ENCODE results near the gene CDX1. TPM values are rescaled to one million over a fixed set of nuclear protein-coding genes. Genes with fewer than 3 reads are reported as not detected.

CDX1 gene
- total and polyA plus RNA-seq, 3 experiments from 2014 or later, result not detected

DNA sequence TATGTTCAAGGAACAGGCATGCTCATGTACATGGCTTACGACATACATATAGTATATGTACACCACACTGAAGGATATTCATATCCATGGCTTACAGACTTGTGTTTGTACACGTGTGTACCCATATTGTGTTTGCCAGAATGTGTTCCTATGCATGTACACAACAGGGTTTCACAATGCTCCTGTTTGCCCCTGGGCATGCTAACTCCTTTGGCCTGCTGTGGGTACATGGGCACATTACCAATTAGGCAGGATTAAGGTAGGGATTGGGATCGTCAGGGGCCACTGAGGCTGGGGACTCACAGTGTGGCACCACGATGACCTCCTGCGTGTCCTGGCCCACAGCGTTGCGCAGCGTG is 37.1 kb upstream of the CDX1 start:
- H3K36me3 ChIP-seq (ENCODE audit: insufficient read depth, low read length), result no peaks in the 10 kb centered on the region
- H3K9me3 ChIP-seq (ENCODE audit: low read length), result no peaks in the 10 kb centered on the region
- no peak overlapping the region for H3K27ac ChIP-seq (ENCODE audit: low read depth, low read length)
- ChIA-PET CTCF (interaction anchor here (1.2 kb wide), 1 partner anchor 9 kb away, joined by 3 read pairs; no protein-coding TSS in a partner anchor), POLR2A (no interaction called here)
- no peak for DNase-seq
- no peak overlapping the region for H3K4me3 Mint-ChIP-seq
- H3K27me3 Mint-ChIP-seq, result peaks cover 1 to 5% of the 10 kb centered on the region in 2 donors
- no peaks in the 10 kb centered on the region for H3K27me3 ChIP-seq (ENCODE audit: insufficient read depth, low read length, poor library complexity, severe bottlenecking)
- H3K4me1 Mint-ChIP-seq, result peaks cover 4 to 8% (median 6%) of the 10 kb centered on the region in 3 donors
- no peak overlapping the region for H3K27ac Mint-ChIP-seq
- H3K4me1 ChIP-seq (ENCODE audit: insufficient read depth, low read length), result no peaks in the 10 kb centered on the region
- H3K36me3 Mint-ChIP-seq, result no peaks in the 10 kb centered on the region
- no peaks in the 10 kb centered on the region for H3K9me3 Mint-ChIP-seq
- no peak overlapping the region for H3K4me3 ChIP-seq (ENCODE audit: low read length)

DNA sequence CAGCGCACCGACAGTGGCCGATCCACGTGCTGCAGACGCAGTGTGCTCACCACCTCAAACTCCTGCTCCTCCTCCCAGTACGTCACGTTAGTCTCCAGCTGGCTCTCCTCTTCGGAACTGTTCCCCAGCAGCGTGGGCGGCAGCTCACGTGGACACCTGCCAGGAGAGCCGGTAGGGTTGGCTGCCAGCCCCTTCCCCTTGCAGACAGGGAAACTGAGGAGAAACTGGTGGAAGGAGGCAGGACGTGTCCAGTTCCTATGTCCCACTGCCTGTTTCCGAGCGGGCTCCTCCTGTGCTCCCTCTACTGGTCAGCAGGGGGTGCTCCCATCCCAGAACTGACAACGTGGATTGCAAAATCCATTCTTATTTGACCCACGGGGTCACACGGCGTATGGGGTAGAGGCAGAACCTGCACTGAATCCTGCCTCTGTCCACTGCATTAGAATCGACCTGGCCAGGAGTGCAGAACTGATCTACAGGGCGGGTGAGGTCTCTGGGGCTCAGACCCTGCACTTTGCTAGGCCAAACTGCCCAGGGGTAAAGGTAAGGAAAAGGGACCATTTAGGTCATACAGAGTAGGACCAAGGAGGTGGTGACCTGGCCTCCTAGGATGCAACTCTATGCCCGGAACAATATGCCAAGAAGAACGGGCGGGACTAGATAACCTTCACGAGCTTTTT is 36.6 kb upstream of the CDX1 start:
- peak in 4 of 5 donors; percentile 7 to 24 (median 16) for DNase-seq
- Histone ChIP-seq H3K27ac (ENCODE audit: low read depth, low read length) (no peak overlapping the region), H3K27me3 (ENCODE audit: insufficient read depth, low read length, poor library complexity, severe bottlenecking) (no peaks in the 10 kb centered on the region), H3K4me3 (ENCODE audit: low read length) (no peak overlapping the region), H3K4me1 (ENCODE audit: insufficient read depth, low read length) (no peaks in the 10 kb centered on the region), H3K9me3 (ENCODE audit: low read length) (no peaks in the 10 kb centered on the region), H3K36me3 (ENCODE audit: insufficient read depth, low read length) (no peaks in the 10 kb centered on the region)
- H3K4me1 Mint-ChIP-seq, result peaks cover 4 to 8% (median 6%) of the 10 kb centered on the region in 3 donors
- CTCF ChIA-PET, result interaction anchor here (1.2 kb wide), 1 partner anchor 8 kb away, joined by 3 read pairs; no protein-coding TSS in a partner anchor
- no peak overlapping the region for H3K27ac Mint-ChIP-seq
- no peaks in the 10 kb centered on the region for H3K9me3 Mint-ChIP-seq
- no peaks in the 10 kb centered on the region for H3K36me3 Mint-ChIP-seq
- no peak overlapping the region for H3K4me3 Mint-ChIP-seq
- POLR2A ChIA-PET, result no interaction called here
- H3K27me3 Mint-ChIP-seq, result peaks cover 1 to 7% of the 10 kb centered on the region in 2 donors

DNA sequence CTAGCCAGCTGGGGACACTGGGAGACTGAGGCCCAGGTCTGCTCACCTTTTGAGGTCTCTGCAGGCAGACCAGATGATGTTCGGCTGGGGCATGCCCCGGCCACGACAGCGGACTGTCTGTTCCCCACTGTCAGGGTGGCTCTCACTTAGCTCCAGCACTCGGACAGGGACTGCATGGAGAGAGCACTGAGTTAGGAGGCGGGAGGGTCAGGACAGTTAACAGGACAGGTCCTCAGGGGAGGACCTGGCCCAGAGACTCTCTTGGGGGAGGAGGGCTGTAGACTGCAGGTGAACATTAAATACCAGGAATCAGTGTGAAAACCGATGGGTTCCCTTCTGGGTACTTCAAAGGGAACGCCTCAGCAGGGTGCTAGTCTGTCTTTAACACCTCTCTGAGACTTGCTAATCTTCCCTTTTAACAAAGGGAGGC is 36.1 kb upstream of the CDX1 start:
- H3K36me3 ChIP-seq (ENCODE audit: insufficient read depth, low read length), result no peaks in the 10 kb centered on the region
- Mint-ChIP-seq H3K27ac (no peak overlapping the region), H3K36me3 (no peaks in the 10 kb centered on the region), H3K27me3 (peaks cover 4 to 13% of the 10 kb centered on the region in 2 donors), H3K4me1 (peaks cover 4 to 8% (median 6%) of the 10 kb centered on the region in 3 donors), H3K9me3 (no peaks in the 10 kb centered on the region), H3K4me3 (no peak overlapping the region)
- ChIA-PET CTCF (interaction anchor here (1.2 kb wide), 1 partner anchor 8 kb away, joined by 3 read pairs; no protein-coding TSS in a partner anchor), POLR2A (no interaction called here)
- no peak overlapping the region for H3K27ac ChIP-seq (ENCODE audit: low read depth, low read length)
- H3K4me3 ChIP-seq (ENCODE audit: low read length), result no peak overlapping the region
- no peak for DNase-seq
- H3K27me3 ChIP-seq (ENCODE audit: insufficient read depth, low read length, poor library complexity, severe bottlenecking), result no peaks in the 10 kb centered on the region
- no peaks in the 10 kb centered on the region for H3K9me3 ChIP-seq (ENCODE audit: low read length)
- no peaks in the 10 kb centered on the region for H3K4me1 ChIP-seq (ENCODE audit: insufficient read depth, low read length)

DNA sequence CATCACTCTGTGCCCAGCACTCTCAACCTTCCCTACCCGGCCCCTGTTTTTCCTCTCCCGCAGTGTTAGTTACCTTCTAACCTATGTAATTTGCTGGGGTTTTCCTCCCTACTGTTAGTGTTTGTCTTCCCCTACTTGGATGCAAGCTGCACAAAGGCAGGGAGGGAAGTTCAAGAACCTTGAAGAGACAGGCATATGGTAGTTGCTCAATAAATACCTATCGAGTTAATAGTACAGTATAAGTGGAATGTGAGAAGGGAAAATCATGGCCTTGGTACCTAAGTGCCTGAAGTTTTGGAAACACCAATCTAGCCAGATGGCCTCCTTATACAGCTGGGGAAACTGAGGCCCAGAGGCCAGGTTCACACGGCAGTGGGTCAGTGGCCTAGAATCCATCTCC is 35.1 kb upstream of the CDX1 start:
- no peak overlapping the region for H3K4me3 Mint-ChIP-seq
- no peaks in the 10 kb centered on the region for H3K36me3 Mint-ChIP-seq
- Histone ChIP-seq H3K36me3 (ENCODE audit: insufficient read depth, low read length) (no peaks in the 10 kb centered on the region), H3K9me3 (ENCODE audit: low read length) (no peaks in the 10 kb centered on the region), H3K27ac (ENCODE audit: low read depth, low read length) (no peak overlapping the region), H3K27me3 (ENCODE audit: insufficient read depth, low read length, poor library complexity, severe bottlenecking) (no peaks in the 10 kb centered on the region), H3K4me1 (ENCODE audit: insufficient read depth, low read length) (no peaks in the 10 kb centered on the region), H3K4me3 (ENCODE audit: low read length) (no peak overlapping the region)
- peaks cover 4 to 13% of the 10 kb centered on the region in 2 donors for H3K27me3 Mint-ChIP-seq
- H3K4me1 Mint-ChIP-seq, result peaks cover 4 to 8% (median 6%) of the 10 kb centered on the region in 3 donors
- no peak for DNase-seq
- ChIA-PET CTCF (no interaction called here), POLR2A (no interaction called here)
- H3K9me3 Mint-ChIP-seq, result no peaks in the 10 kb centered on the region
- no peak overlapping the region for H3K27ac Mint-ChIP-seq

DNA sequence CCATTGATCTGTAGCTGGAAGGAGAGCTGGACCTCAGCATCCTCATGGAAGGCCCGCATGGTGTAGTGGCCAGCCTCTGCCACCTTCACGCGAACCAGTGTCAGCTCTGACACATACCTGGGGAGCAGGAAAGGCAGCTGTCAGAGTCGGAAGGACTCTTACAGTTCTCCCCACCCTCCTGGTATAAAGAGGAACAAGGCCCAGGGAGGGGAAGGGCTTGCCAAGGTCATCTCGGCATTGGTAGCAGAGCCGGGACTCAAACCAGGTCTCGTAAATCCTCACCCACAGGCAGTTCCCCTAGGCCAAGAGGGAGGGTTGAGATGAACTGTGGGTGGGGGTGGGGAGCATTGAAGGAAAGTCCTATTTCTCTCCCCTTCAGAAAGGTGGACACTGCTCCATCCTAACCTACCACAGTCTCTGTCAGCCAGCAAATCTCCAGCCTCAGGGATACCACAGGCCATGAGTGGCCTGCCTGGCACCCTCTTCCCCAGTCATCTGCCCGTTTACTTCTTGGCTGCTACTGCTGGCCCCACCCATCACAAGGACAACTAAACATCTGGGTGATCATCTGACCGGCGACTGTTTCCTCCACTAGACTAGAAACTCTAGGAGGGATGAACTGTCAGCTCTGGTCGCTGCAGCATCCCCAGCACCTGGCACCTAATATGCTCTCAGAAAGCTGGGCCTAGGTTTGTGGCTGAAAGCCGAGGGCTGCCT is 34.4 kb upstream of the CDX1 start:
- ChIA-PET POLR2A (no interaction called here), CTCF (no interaction called here)
- no peak overlapping the region for H3K27ac Mint-ChIP-seq
- H3K9me3 Mint-ChIP-seq, result no peaks in the 10 kb centered on the region
- no peak overlapping the region for H3K4me3 Mint-ChIP-seq
- Histone ChIP-seq H3K4me3 (ENCODE audit: low read length) (no peak overlapping the region), H3K27ac (ENCODE audit: low read depth, low read length) (no peak overlapping the region), H3K36me3 (ENCODE audit: insufficient read depth, low read length) (no peaks in the 10 kb centered on the region), H3K4me1 (ENCODE audit: insufficient read depth, low read length) (no peaks in the 10 kb centered on the region), H3K9me3 (ENCODE audit: low read length) (no peaks in the 10 kb centered on the region), H3K27me3 (ENCODE audit: insufficient read depth, low read length, poor library complexity, severe bottlenecking) (no peaks in the 10 kb centered on the region)
- no peaks in the 10 kb centered on the region for H3K36me3 Mint-ChIP-seq
- H3K4me1 Mint-ChIP-seq, result peaks cover 4 to 8% (median 6%) of the 10 kb centered on the region in 3 donors
- H3K27me3 Mint-ChIP-seq, result peaks cover 7 to 13% of the 10 kb centered on the region in 2 donors
- DNase-seq, result no peak

DNA sequence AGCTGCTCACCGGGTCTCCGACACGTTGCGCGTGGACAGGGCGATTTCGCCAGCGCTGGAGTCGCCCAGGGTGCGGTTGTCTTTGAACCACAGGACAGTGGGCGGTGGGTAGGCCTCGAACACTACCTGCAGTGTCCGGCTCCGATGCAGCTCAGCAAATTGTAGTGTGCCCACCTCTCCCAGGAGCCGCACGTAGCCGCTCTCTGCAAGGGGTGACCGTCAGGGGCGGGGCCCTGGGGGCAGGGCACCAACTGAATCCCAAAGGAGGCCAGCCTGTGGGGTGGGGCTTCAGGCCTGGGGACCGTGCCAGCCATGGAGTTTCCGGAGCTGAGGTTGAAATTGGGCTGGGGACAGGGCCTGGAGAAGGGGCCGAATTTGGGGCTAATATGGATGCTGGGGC is 33.8 kb upstream of the CDX1 start:
- H3K9me3 Mint-ChIP-seq, result no peaks in the 10 kb centered on the region
- DNase-seq, result no peak
- no peak overlapping the region for H3K4me3 ChIP-seq (ENCODE audit: low read length)
- H3K4me1 ChIP-seq (ENCODE audit: insufficient read depth, low read length), result no peaks in the 10 kb centered on the region
- POLR2A ChIA-PET, result no interaction called here
- H3K4me1 Mint-ChIP-seq, result peaks cover 4 to 8% (median 6%) of the 10 kb centered on the region in 3 donors
- H3K27ac Mint-ChIP-seq, result no peak overlapping the region
- H3K27ac ChIP-seq (ENCODE audit: low read depth, low read length), result no peak overlapping the region
- H3K27me3 Mint-ChIP-seq, result peaks cover 9 to 15% of the 10 kb centered on the region in 2 donors
- CTCF ChIA-PET, result no interaction called here
- no peaks in the 10 kb centered on the region for H3K27me3 ChIP-seq (ENCODE audit: insufficient read depth, low read length, poor library complexity, severe bottlenecking)
- H3K36me3 Mint-ChIP-seq, result no peaks in the 10 kb centered on the region
- no peak overlapping the region for H3K4me3 Mint-ChIP-seq
- H3K9me3 ChIP-seq (ENCODE audit: low read length), result no peaks in the 10 kb centered on the region
- H3K36me3 ChIP-seq (ENCODE audit: insufficient read depth, low read length), result no peaks in the 10 kb centered on the region

DNA sequence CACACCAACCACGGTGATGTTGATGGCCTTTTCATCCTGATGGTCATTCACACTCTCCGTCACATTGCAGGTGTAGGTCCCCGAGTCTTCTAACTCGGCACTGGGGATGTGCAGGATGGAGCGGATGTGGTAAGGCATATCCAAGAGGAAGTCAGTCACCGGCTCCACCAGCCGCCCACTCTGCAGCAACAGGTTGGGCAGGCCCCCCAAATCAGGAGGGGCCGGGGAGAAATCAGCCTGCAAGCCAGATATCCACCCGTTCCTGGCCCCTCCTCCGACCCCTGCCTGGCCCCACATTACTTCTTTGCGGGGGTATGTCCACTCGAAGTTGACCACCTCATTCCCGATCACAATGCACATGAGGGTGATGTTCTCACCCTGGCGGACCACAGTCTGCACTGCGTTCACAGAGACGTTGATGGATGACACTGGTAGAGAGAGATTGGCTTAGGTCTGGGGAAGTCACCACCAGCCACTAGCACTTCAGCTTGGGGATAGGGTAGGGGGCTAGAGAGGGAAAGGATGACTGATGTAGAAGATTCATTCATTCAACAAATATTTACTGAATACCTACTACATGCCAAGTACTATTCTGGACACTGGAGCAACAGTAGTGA is 32.9 kb upstream of the CDX1 start:
- Histone ChIP-seq H3K27ac (ENCODE audit: low read depth, low read length) (no peak overlapping the region), H3K4me3 (ENCODE audit: low read length) (no peak overlapping the region), H3K36me3 (ENCODE audit: insufficient read depth, low read length) (no peaks in the 10 kb centered on the region), H3K4me1 (ENCODE audit: insufficient read depth, low read length) (no peaks in the 10 kb centered on the region), H3K9me3 (ENCODE audit: low read length) (no peaks in the 10 kb centered on the region), H3K27me3 (ENCODE audit: insufficient read depth, low read length, poor library complexity, severe bottlenecking) (no peaks in the 10 kb centered on the region)
- no peaks in the 10 kb centered on the region for H3K9me3 Mint-ChIP-seq
- ChIA-PET CTCF (no interaction called here), POLR2A (no interaction called here)
- H3K36me3 Mint-ChIP-seq, result no peaks in the 10 kb centered on the region
- peaks cover 10 to 16% of the 10 kb centered on the region in 2 donors for H3K27me3 Mint-ChIP-seq
- DNase-seq, result no peak
- H3K4me3 Mint-ChIP-seq, result no peak overlapping the region
- H3K4me1 Mint-ChIP-seq, result peaks cover 4 to 8% (median 6%) of the 10 kb centered on the region in 3 donors
- H3K27ac Mint-ChIP-seq, result no peak overlapping the region

DNA sequence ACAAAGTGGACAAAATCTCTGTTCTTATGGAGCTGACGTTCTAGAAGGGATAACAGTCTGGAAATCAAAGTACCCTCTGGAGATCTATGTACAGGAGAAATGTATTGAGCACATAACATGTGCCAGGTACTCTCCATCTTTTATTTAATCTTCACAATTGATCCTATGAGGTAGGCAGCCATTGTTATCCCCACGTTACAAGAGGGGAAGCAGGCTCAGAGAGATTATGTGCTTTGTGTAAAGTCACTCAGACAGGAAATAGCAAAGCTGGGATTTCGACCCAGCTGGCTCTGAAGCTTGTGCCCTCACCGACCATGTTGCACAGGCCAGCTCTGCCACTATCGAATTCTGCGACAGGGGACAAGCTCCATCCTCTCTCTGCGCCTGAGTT is 32.4 kb upstream of the CDX1 start:
- Mint-ChIP-seq H3K4me3 (no peak overlapping the region), H3K27ac (no peak overlapping the region), H3K9me3 (no peaks in the 10 kb centered on the region), H3K36me3 (no peaks in the 10 kb centered on the region), H3K27me3 (peaks cover 10 to 17% of the 10 kb centered on the region in 2 donors), H3K4me1 (peaks cover 4 to 8% (median 6%) of the 10 kb centered on the region in 3 donors)
- no peak overlapping the region for H3K27ac ChIP-seq (ENCODE audit: low read depth, low read length)
- H3K4me3 ChIP-seq (ENCODE audit: low read length), result no peak overlapping the region
- no peaks in the 10 kb centered on the region for H3K36me3 ChIP-seq (ENCODE audit: insufficient read depth, low read length)
- H3K27me3 ChIP-seq (ENCODE audit: insufficient read depth, low read length, poor library complexity, severe bottlenecking), result no peaks in the 10 kb centered on the region
- ChIA-PET POLR2A (no interaction called here), CTCF (no interaction called here)
- H3K4me1 ChIP-seq (ENCODE audit: insufficient read depth, low read length), result no peaks in the 10 kb centered on the region
- DNase-seq, result no peak
- no peaks in the 10 kb centered on the region for H3K9me3 ChIP-seq (ENCODE audit: low read length)

Measured in CD8-positive, alpha-beta memory T cell (primary cell).